ENCODE measurements around the gene GRIFIN. TPM values are rescaled to one million over a fixed set of nuclear protein-coding genes. Genes with fewer than 3 reads are reported as not detected.

The GRIFIN gene
- total and polyA plus RNA-seq, 9 of the 15 experiments (the other 6 are each of a cell fraction or from before 2014, with no cell fraction given), result not detected

DNA sequence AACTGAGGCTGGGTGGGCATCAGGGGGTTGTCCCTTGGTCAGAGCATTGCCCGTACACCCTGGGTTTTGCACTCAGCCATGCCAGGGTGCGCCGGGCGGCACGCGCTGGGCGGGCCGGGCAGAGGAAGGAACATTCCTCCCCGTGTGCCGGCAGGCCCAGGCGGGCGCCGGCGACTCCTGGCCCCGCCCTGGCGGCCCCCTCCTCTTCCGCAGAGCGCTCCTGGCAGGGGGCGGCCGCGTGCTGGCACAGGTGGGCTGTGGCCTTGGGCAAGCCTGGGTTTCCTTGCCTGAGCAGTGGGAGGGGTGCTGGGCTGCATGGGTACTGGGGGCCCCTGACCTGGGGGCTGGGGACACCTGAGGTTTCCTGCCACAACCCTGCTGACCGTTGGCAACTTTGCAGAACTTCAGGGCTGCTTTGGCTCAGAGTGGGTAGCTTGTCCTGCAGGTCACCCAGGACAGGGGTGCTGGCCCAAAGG, 47.3 kb upstream of the GRIFIN start:
- Histone ChIP-seq H4K20me1 (replicated peaks; ENCODE audit: control insufficient read depth, insufficient read depth, low read length) (peaks cover 4% of the 10 kb centered on the region), H3K4me2 (ENCODE audit: insufficient read depth, low read length) (no peak overlapping the region), H3K36me3 (ENCODE audit: control insufficient read depth, insufficient read depth, low read length) (no peaks in the 10 kb centered on the region), H2AFZ (ENCODE audit: low read depth, low read length) (no peak overlapping the region), H3K4me3 (no peak overlapping the region), H3K9ac (ENCODE audit: insufficient read depth in 1 of 2, low read depth in 2 of 2, low read length in 2 of 2) (peak overlapping the region in 1 of 2 experiments; percentile 36; a peak in 1 of 4 replicates), H3K27me3 (ENCODE audit: control insufficient read depth in 2 of 2, insufficient read depth in 2 of 2, low read length in 2 of 2) (peaks cover 0 to 14% of the 10 kb centered on the region in 2 experiments; a peak in 2 of 5 replicates), H3K79me2 (ENCODE audit: control insufficient read depth, insufficient read depth, low read length) (no peaks in the 10 kb centered on the region), H3K4me1 (replicated peaks in 1 of 2; ENCODE audit: control insufficient read depth in 2 of 2, insufficient read depth in 2 of 2, low read length in 2 of 2) (peaks cover 11 to 92% of the 10 kb centered on the region in 2 experiments), H3K9me1 (ENCODE audit: control insufficient read depth, insufficient read depth, low read length) (no peaks in the 10 kb centered on the region), H3K9me3 (replicated peaks; ENCODE audit: control insufficient read depth, insufficient read depth, low read depth, low read length) (no peaks in the 10 kb centered on the region), H3K27ac (ENCODE audit: extremely low read depth, low read depth, low read length) (no peak overlapping the region)
- no peak for DNase-seq (ENCODE audit: extremely low read depth in 1 of 4, low spot score in 3 of 4)
- no peak for TF ChIP-seq ZNF274 (IDR thresholded peaks at IDR 0.05; ENCODE audit: borderline replicate concordance, low read depth, low read length)
- TF ChIP-seq POLR3A (IDR thresholded peaks at IDR 0.05; ENCODE audit: borderline replicate concordance, extremely low read depth, insufficient read depth, insufficient read length), result no peak
- TF ChIP-seq ZNF766 (CRISPR knock-in tag; conservative IDR thresholded peaks at IDR 0.05), result no peak
- no peak for TF ChIP-seq IFI16 (CRISPR knock-in tag; IDR thresholded peaks at IDR 0.05)
- TF ChIP-seq ZNF263 (CRISPR knock-in tag; IDR thresholded peaks at IDR 0.05; ENCODE audit: borderline replicate concordance), result no peak
- no peak for TF ChIP-seq NELFE (IDR thresholded peaks at IDR 0.05; ENCODE audit: insufficient read depth, insufficient read length)
- TF ChIP-seq HNRNPL (IDR thresholded peaks at IDR 0.05; ENCODE audit: low read depth, low read length), result peak; percentile 39; the same call in 1 of the 2 replicates
- no TSS peak for BruUV-seq (replicated peaks)
- WGBS (ENCODE audit: insufficient coverage, low coverage, missing lambda C conversion rate), result 60% methylated on average over 8 of the region's 22 CpGs
- CTCF ChIA-PET (ENCODE audit: low intra/inter-chr PET ratio), result no interaction called here
- POLR2A ChIA-PET, result interaction anchor here (0.5 kb wide), 1 partner anchor 484 kb away, joined by 3 read pairs; no protein-coding TSS in a partner anchor
- intact Hi-C loops (cut with micrococcal nuclease) (no loop called here), in situ Hi-C loops (cut with MboI) (no loop called here)
- no peak for ATAC-seq
- no peak for FAIRE-seq
